Neural crest cell (in vitro differentiated cells): ENCODE data around the gene LSP1. TPM values are rescaled to one million over a fixed set of nuclear protein-coding genes. Genes with fewer than 3 reads are reported as not detected.
A peak's percentile ranks its signal among the peaks of the same experiment; 100 is the strongest.

Experiments used
- DNase-seq: peaks from one replicate; pipeline ENCODE4 v3.0.0; 2021; ENCODE audit warnings: low read depth, mixed read lengths, low spot score
- H3K27ac Mint-ChIP-seq: one replicate; pipeline ENCODE4 v1.8.0; 2021; ENCODE audit warnings: mild to moderate bottlenecking, mixed read lengths; ENCODE audit not compliant: unreplicated experiment
- H3K27me3 Mint-ChIP-seq: 2 replicates; pipeline ENCODE4 v1.8.0; 2021; ENCODE audit warnings: low read depth, mild to moderate bottlenecking, mixed read lengths
- H3K36me3 Mint-ChIP-seq: 2 replicates; pipeline ENCODE4 v1.8.0; 2021; ENCODE audit warnings: low read depth, mild to moderate bottlenecking, mixed read lengths
- H3K4me1 Mint-ChIP-seq: 2 replicates; pipeline ENCODE4 v1.8.0; 2021; ENCODE audit warnings: mixed read lengths
- H3K4me3 Mint-ChIP-seq: one replicate; pipeline ENCODE4 v1.8.0; 2021; ENCODE audit warnings: mild to moderate bottlenecking, mixed read lengths
- H3K9me3 Mint-ChIP-seq: 2 replicates; pipeline ENCODE4 v1.8.0; 2021; ENCODE audit warnings: mixed read lengths
- total RNA-seq: library from RNA; stranded (reverse); gene quantifications from 2 replicates; pipeline ENCODE4 v1.2.1, GENCODE V29; 2021
- TF ChIP-seq, protein P1 (sequence below): fragments of 200-600 bp; sonication (generic); conservative IDR thresholded peaks from 2 replicates; pipeline ENCODE4 v1.5.0; 2021; ENCODE audit warnings: antibody characterized with exemption, mild to moderate bottlenecking

LSP1 gene
- total RNA-seq, 1 donor from 2014 or later, result not detected

DNA sequence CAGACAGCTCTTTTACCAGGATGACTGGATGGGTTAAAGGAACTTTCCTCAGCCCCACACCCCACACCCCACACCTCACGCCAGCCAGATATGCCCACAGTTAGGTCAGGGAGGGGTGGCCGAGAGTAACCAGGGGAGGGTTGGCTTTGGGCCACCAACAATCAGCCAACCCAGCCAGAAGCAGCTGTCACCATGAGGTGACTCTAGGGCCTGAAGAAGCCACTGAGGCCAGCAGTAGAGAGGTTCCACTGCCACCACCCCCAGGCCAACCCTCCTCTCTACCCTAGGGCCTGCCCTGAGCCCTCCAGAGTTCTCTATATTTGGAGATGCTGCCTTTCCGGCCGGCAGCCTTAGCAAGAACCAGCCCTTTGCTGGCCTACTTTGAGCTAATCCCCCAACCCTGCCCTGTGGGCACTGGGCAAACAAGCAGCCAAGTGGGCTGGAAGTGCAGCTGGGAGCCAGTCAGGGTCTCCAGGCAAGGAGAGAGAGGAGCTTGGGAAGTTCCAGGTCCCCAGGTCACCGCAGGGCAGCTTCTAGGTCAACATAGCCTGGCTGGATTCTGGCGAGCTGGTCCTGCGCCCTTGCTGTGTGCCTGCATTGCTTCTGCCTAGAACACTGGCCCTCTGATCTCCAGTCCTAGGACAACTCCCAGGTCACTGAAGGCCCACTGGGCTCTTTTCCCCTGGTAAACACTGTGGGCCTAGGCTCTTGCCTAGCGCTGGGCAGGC is 30.1 kb upstream of the LSP1 start:
- TF ChIP-seq, protein P1, sequence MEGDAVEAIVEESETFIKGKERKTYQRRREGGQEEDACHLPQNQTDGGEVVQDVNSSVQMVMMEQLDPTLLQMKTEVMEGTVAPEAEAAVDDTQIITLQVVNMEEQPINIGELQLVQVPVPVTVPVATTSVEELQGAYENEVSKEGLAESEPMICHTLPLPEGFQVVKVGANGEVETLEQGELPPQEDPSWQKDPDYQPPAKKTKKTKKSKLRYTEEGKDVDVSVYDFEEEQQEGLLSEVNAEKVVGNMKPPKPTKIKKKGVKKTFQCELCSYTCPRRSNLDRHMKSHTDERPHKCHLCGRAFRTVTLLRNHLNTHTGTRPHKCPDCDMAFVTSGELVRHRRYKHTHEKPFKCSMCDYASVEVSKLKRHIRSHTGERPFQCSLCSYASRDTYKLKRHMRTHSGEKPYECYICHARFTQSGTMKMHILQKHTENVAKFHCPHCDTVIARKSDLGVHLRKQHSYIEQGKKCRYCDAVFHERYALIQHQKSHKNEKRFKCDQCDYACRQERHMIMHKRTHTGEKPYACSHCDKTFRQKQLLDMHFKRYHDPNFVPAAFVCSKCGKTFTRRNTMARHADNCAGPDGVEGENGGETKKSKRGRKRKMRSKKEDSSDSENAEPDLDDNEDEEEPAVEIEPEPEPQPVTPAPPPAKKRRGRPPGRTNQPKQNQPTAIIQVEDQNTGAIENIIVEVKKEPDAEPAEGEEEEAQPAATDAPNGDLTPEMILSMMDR, result no peak
- DNase-seq, result no peak
- Mint-ChIP-seq H3K4me3 (no peak overlapping the region), H3K27ac (no peak overlapping the region), H3K9me3 (peaks cover 6% of the 10 kb centered on the region), H3K4me1 (no peaks in the 10 kb centered on the region), H3K36me3 (no peaks in the 10 kb centered on the region), H3K27me3 (no peaks in the 10 kb centered on the region)

DNA sequence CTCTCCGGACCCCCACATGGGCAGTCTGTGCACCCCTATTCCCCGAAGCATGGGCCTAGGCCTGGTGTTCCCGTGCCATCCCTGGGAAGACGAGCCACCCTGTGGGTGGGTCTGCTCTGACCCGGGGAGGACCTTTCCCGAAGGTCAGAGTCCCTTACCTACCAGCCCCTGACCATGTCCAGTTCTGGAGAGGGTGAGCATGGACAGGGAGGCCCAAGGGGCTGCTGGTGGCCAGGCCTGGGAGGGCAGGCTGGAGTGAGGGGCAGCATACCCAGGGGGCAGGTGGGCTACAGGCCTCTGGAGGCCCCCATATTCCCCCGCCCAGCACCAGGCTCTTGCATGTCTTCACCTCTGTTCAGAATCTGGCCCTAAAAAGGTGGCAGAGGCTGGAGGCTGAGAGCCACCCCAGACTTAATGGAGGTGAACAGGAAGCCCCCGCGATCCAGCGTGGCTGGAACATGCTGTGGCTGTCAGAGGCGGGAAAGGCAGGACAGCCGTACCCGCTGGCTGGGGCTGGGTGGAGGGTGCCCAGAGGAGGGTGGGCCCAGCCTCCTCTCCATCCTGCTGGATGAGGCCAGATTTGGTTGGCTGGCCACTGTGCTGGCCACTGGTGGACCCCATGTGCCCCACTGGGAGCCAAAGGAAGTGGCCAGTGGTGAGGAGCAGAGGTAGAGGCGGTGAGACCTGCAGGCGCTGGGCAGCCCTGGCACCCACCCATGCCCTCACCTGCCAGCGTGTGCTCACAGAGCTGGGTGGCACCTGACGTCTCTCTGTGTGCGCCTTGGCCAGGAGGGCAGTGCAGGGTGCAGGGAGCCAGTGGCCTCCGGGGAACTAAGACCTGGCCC is 29.3 kb upstream of the LSP1 start:
- no peak overlapping the region for H3K27ac Mint-ChIP-seq
- H3K9me3 Mint-ChIP-seq, result peaks cover 6% of the 10 kb centered on the region
- H3K27me3 Mint-ChIP-seq, result no peaks in the 10 kb centered on the region
- no peak for DNase-seq
- no peaks in the 10 kb centered on the region for H3K4me1 Mint-ChIP-seq
- TF ChIP-seq, protein P1, result no peak
- no peak overlapping the region for H3K4me3 Mint-ChIP-seq
- no peaks in the 10 kb centered on the region for H3K36me3 Mint-ChIP-seq

DNA sequence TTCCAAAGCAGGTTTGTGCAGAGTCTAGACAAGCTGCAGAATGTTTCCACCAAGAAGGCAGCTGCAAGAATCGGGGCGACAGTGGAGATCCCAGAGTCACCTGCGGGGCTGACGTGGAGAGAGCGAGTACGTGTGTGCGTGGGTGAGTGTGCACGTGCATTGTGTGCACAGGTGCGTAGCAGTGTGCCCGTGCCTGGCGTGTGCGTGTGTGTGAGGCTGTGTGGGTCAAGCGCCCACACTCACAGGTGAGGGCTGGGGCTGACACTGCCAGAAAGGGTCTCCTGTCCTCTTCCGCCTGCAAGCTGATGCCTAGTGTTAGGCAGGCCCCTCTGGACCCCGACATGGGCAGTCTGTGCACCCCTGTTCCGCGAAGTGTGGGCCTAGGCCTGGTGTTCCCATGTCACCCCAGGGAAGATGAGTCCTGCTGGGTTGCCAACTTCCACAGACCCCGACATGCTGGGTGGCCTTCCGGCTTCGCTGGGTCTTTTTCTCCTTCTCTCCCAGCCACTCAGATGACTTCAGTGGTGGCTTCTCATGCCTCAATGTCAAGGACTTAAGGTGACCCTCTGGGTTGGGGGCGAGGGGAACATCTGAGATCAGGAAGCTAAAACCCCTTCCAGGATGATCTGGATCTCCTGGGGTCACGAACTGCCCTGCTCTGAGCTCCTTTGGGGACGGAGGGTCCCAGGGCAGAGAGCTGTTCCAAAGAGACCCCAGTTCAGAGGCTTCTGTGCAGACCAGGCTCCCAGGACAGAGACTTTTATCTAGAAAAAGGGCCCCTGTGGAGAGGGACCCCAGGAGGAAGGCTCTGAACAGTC is 28.5 kb upstream of the LSP1 start:
- no peak overlapping the region for H3K4me3 Mint-ChIP-seq
- H3K27ac Mint-ChIP-seq, result no peak overlapping the region
- no peaks in the 10 kb centered on the region for H3K36me3 Mint-ChIP-seq
- peaks cover 6% of the 10 kb centered on the region for H3K9me3 Mint-ChIP-seq
- H3K27me3 Mint-ChIP-seq, result no peaks in the 10 kb centered on the region
- TF ChIP-seq, protein P1, result no peak
- no peak for DNase-seq
- H3K4me1 Mint-ChIP-seq, result no peaks in the 10 kb centered on the region

DNA sequence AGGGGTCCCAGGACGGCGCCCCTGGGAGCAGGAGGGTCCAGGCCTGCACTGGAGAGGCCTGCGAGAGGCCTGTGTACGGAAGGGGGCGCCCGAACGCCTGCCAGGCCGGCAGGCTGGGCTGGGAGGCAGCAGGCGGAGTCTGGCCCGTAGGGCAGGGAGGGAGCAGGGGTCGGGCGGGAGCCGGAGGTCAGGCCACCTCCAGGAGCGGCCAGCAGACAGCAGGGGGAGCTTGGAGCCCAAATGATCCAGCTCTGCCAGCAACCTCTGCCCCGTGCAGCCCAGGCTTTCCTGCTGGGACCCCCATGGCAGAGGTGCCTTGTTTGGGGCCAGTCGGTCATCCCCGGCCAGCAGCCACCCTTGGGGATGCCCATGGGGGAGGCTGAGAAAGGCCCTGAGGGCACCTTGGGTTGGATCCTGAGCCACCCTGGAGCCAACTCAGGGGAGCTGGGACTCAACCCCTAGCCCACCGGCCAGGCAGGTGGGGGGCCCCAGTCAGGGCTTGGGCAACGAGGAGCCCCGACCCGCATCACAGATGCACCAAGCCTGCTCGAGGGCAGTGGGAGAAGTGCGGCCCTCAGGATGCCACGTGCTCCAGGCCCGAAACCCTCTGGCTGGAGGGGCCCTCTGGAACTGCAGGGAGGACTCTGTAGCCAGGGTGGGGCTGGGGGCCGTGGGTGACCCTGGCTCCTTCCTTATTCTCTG is 27.7 kb upstream of the LSP1 start:
- H3K27me3 Mint-ChIP-seq, result no peaks in the 10 kb centered on the region
- peaks cover 6% of the 10 kb centered on the region for H3K9me3 Mint-ChIP-seq
- no peak overlapping the region for H3K4me3 Mint-ChIP-seq
- no peaks in the 10 kb centered on the region for H3K36me3 Mint-ChIP-seq
- TF ChIP-seq, protein P1, result peak; percentile 73
- H3K4me1 Mint-ChIP-seq, result no peaks in the 10 kb centered on the region
- no peak overlapping the region for H3K27ac Mint-ChIP-seq
- peak; percentile 86 for DNase-seq
